Peyer's patch (tissue), 4 donors: ENCODE results near the gene FASTKD3. TPM values are rescaled to one million over a fixed set of nuclear protein-coding genes. Genes with fewer than 3 reads are reported as not detected.

Source experiments
- DNase-seq, 3 donors: peaks; one replicate each; pipeline ENCODE4 v3.0.0-alpha.2; 2017 to 2019
- H3K27ac ChIP-seq, 4 donors: fragments of 200-600 bp; sonication (generic); one replicate each; pipeline ENCODE4 v1.5.1; 2016 to 2019
- H3K27me3 ChIP-seq, 2 donors: fragments of 200-600 bp; sonication (generic); one replicate each; pipeline ENCODE4 v1.5.1; 2019
- H3K36me3 ChIP-seq, 3 donors: fragments of 200-600 bp; sonication (generic); one replicate each; pipeline ENCODE4 v1.5.1; 2016 to 2019
- H3K4me1 ChIP-seq, 4 donors: fragments of 200-600 bp; sonication (generic); one replicate each; pipeline ENCODE4 v1.5.1; 2016 to 2019
- H3K4me3 ChIP-seq, 4 donors: fragments of 200-600 bp; sonication (generic); 1 replicate in 3 of 4; 2 replicates in 1 of 4; pipeline ENCODE4 v1.5.1; 2016 to 2019; ENCODE audit warnings: mild to moderate bottlenecking in 1 of 4
- H3K9me3 ChIP-seq, 4 donors: fragments of 200-600 bp; sonication (generic); one replicate each; pipeline ENCODE4 v1.5.1; 2016 to 2019; ENCODE audit warnings: mild to moderate bottlenecking in 1 of 4
- CTCF ChIP-seq, 6 experiments: fragments of 450-650 bp in 4 of 6; fragments of 200-600 bp in 2 of 6; sonication (generic) in 1 of 6; IDR thresholded peaks; one replicate each; pipeline ENCODE4 v1.5.1; 2017 to 2019; ENCODE audit warnings: antibody characterized with exemption in 6 of 6, mild to moderate bottlenecking in 3 of 6, moderate library complexity in 1 of 6
- POLR2A ChIP-seq, 2 donors: fragments of 450-650 bp; IDR thresholded peaks; one replicate each; pipeline ENCODE4 v1.5.1; 2017; ENCODE audit warnings: antibody characterized with exemption in 2 of 2, mild to moderate bottlenecking in 2 of 2, moderate library complexity in 2 of 2
- total RNA-seq, 4 donors: library from RNA; depleted of rRNA; stranded (reverse); fragments of >200 nt; gene quantifications; one replicate each; pipeline ENCODE4 v1.1.0, GENCODE V29; 2016

FASTKD3 gene
- total RNA-seq, 4 donors from 2014 or later, result 10.0 to 17.0 (median 14.1) TPM

- H3K27me3 ChIP-seq, result no peaks in the 10 kb centered on the region
- no peaks in the 10 kb centered on the region for H3K4me1 ChIP-seq
- peaks cover 0 to 75% (median 0%) of the 10 kb centered on the region in 3 donors for H3K36me3 ChIP-seq
- no peaks in the 10 kb centered on the region for H3K9me3 ChIP-seq
- TF ChIP-seq CTCF (IDR thresholded peaks at IDR 0.05) (no peak), POLR2A (IDR thresholded peaks at IDR 0.05) (no peak)
- H3K27ac ChIP-seq, result no peak overlapping the region
- H3K4me3 ChIP-seq, result no peak overlapping the region
- no peak for DNase-seq
Observed at GRCh38 chr5:7894860-7895259, 26.0 kb upstream of the FASTKD3 start.

GRCh38 chr5:7894439-7894838 is 25.6 kb upstream of the FASTKD3 start:
- TF ChIP-seq CTCF (IDR thresholded peaks at IDR 0.05) (no peak), POLR2A (IDR thresholded peaks at IDR 0.05) (no peak)
- Histone ChIP-seq H3K4me3 (no peak overlapping the region), H3K27me3 (no peaks in the 10 kb centered on the region), H3K36me3 (peaks cover 0 to 75% (median 0%) of the 10 kb centered on the region in 3 donors), H3K9me3 (no peaks in the 10 kb centered on the region), H3K27ac (peak overlapping the region in 1 of 4 donors; percentile 37), H3K4me1 (no peaks in the 10 kb centered on the region)
- no peak for DNase-seq

GRCh38 chr5:7888901-7889300 is 20.1 kb upstream of the FASTKD3 start:
- no peaks in the 10 kb centered on the region for H3K9me3 ChIP-seq
- no peak overlapping the region for H3K4me3 ChIP-seq
- DNase-seq, result no peak
- H3K27ac ChIP-seq, result no peak overlapping the region
- H3K4me1 ChIP-seq, result no peaks in the 10 kb centered on the region
- H3K36me3 ChIP-seq, result peaks cover 0 to 79% (median 0%) of the 10 kb centered on the region in 3 donors
- TF ChIP-seq POLR2A (IDR thresholded peaks at IDR 0.05) (no peak), CTCF (IDR thresholded peaks at IDR 0.05) (no peak)
- no peaks in the 10 kb centered on the region for H3K27me3 ChIP-seq

- Histone ChIP-seq H3K9me3 (no peaks in the 10 kb centered on the region), H3K27me3 (no peaks in the 10 kb centered on the region), H3K4me1 (no peaks in the 10 kb centered on the region), H3K27ac (no peak overlapping the region), H3K4me3 (no peak overlapping the region), H3K36me3 (peaks cover 0 to 76% (median 0%) of the 10 kb centered on the region in 3 donors)
- DNase-seq, result no peak
- TF ChIP-seq POLR2A (IDR thresholded peaks at IDR 0.05) (no peak), CTCF (IDR thresholded peaks at IDR 0.05) (peak in 4 of 6 experiments; percentile 43 to 75 (median 68))
Observed at GRCh38 chr5:7886849-7887475, 18.1 kb upstream of the FASTKD3 start.

- no peak for DNase-seq
- TF ChIP-seq CTCF (IDR thresholded peaks at IDR 0.05) (no peak), POLR2A (IDR thresholded peaks at IDR 0.05) (no peak)
- peaks cover 0 to 84% (median 0%) of the 10 kb centered on the region in 3 donors for H3K36me3 ChIP-seq
Observed at GRCh38 chr5:7884491-7885267, 15.8 kb upstream of the FASTKD3 start.

More at GRCh38 chr5:7884491-7885267, 15.8 kb upstream of the FASTKD3 start:
- H3K4me1 ChIP-seq, result peaks cover 0 to under 1% (median 0%) of the 10 kb centered on the region in 4 donors
- no peaks in the 10 kb centered on the region for H3K27me3 ChIP-seq
- no peak overlapping the region for H3K27ac ChIP-seq
- no peaks in the 10 kb centered on the region for H3K9me3 ChIP-seq
- H3K4me3 ChIP-seq, result no peak overlapping the region
